SU-DHL-6 (cell line): ENCODE results near the gene COQ8A.

Experiments
- H2AFZ ChIP-seq: fragments of 200-600 bp; sonication (generic); 2 replicates; pipeline ENCODE4 v1.6.1; 2014; ENCODE audit warnings: low read depth, mild to moderate bottlenecking, moderate library complexity, mixed read lengths, antibody characterized with exemption, low read length; ENCODE audit not compliant: severe bottlenecking
- H3F3A ChIP-seq: fragments of 200-600 bp; shearing (Covaris generic); 2 replicates; pipeline ENCODE4 v1.6.0; 2016; ENCODE audit warnings: antibody characterized with exemption, mild to moderate bottlenecking; ENCODE audit not compliant: insufficient read depth
- H3K27ac ChIP-seq: fragments of 200-600 bp; sonication (generic); 2 replicates; pipeline ENCODE4 v1.5.1; 2016; ENCODE audit warnings: low read depth, mild to moderate bottlenecking, low read length, moderate library complexity, mixed read lengths
- H3K27me3 ChIP-seq: fragments of 200-600 bp; sonication (generic), shearing (Covaris generic); 2 replicates; pipeline ENCODE4 v1.6.0; 2014; ENCODE audit warnings: mild to moderate bottlenecking, low read length
- H3K36me3 ChIP-seq: fragments of 200-600 bp; sonication (generic); 2 replicates; pipeline ENCODE4 v1.6.1; 2014; ENCODE audit warnings: mild to moderate bottlenecking, low read length, mixed read lengths
- H3K4me2 ChIP-seq: fragments of 300-600, 200-600 bp; shearing (Covaris generic), sonication (generic); 2 replicates; pipeline ENCODE4 v1.6.0; 2014; ENCODE audit warnings: low read length, low read depth, mild to moderate bottlenecking; ENCODE audit not compliant: poor library complexity, severe bottlenecking
- H3K4me3 ChIP-seq: fragments of 200-600 bp; sonication (generic); 2 replicates; pipeline ENCODE4 v1.5.1; 2014; ENCODE audit warnings: antibody characterized with exemption, low read length, mild to moderate bottlenecking, mixed read lengths; ENCODE audit not compliant: insufficient read depth, poor library complexity, severe bottlenecking
- H3K79me2 ChIP-seq: fragments of 200-600 bp; sonication (generic); 2 replicates; pipeline ENCODE4 v1.6.1; 2014; ENCODE audit warnings: mild to moderate bottlenecking, low read length, moderate library complexity; ENCODE audit not compliant: insufficient read depth
- H3K9ac ChIP-seq: fragments of 200-600 bp; sonication (generic); 2 replicates; pipeline ENCODE4 v1.7.0; 2014; ENCODE audit warnings: mild to moderate bottlenecking, low read length
- H3K9me2 ChIP-seq: fragments of 200-600 bp; sonication (generic); replicated peaks from 2 replicates; pipeline ENCODE4 v1.6.1; 2014; ENCODE audit warnings: low read length; ENCODE audit not compliant: insufficient read depth
- H3K9me3 ChIP-seq: fragments of 200-600 bp; sonication (generic); 2 replicates; pipeline ENCODE4 v1.6.1; 2014; ENCODE audit warnings: low read length, mixed read lengths; ENCODE audit not compliant: insufficient read depth
- H4K20me1 ChIP-seq: fragments of 200-600 bp; sonication (generic); 2 replicates; pipeline ENCODE4 v1.6.1; 2014; ENCODE audit warnings: low read depth, mild to moderate bottlenecking, antibody characterized with exemption, low read length, moderate library complexity, mixed read lengths
- CTCF ChIP-seq: fragments of 200-600 bp; sonication (generic); IDR thresholded peaks from one replicate; pipeline ENCODE4 v1.5.1; 2017; ENCODE audit warnings: antibody characterized with exemption, mild to moderate bottlenecking, low read length, moderate library complexity; ENCODE audit not compliant: insufficient read depth, poor library complexity, severe bottlenecking
- EZH2phosphoT487 ChIP-seq: fragments of 200-600 bp; sonication (generic), shearing (Covaris generic); conservative IDR thresholded peaks from 2 replicates; pipeline ENCODE4 v1.6.1; 2018; ENCODE audit warnings: mild to moderate bottlenecking, antibody characterized with exemption, low read length, moderate library complexity, mixed read lengths

The COQ8A gene

GRCh38 chr1:226985239-226985838, 45.2 kb downstream of the COQ8A start:
- Histone ChIP-seq H3K79me2 (no peaks in the 10 kb centered on the region), H3K27ac (no peak overlapping the region), H3K9me3 (no peaks in the 10 kb centered on the region), H4K20me1 (no peaks in the 10 kb centered on the region), H3K9me2 (no peaks in the 10 kb centered on the region), H2AFZ (no peak overlapping the region), H3K27me3 (no peaks in the 10 kb centered on the region), H3K4me2 (no peak overlapping the region), H3K9ac (no peak overlapping the region), H3K4me3 (no peak overlapping the region), H3K36me3 (no peaks in the 10 kb centered on the region), H3F3A (no peaks in the 10 kb centered on the region)
- TF ChIP-seq CTCF (no peak), EZH2phosphoT487 (no peak)

GRCh38 chr1:226985839-226986463, 45.9 kb downstream of the COQ8A start:
- no peak for TF ChIP-seq EZH2phosphoT487
- no peak for TF ChIP-seq CTCF
- Histone ChIP-seq H3F3A (no peaks in the 10 kb centered on the region), H3K79me2 (no peaks in the 10 kb centered on the region), H3K27ac (no peak overlapping the region), H3K36me3 (no peaks in the 10 kb centered on the region), H4K20me1 (no peaks in the 10 kb centered on the region), H3K27me3 (no peaks in the 10 kb centered on the region), H3K9ac (no peak overlapping the region), H3K4me3 (no peak overlapping the region), H3K4me2 (no peak overlapping the region), H3K9me3 (no peaks in the 10 kb centered on the region), H3K9me2 (no peaks in the 10 kb centered on the region), H2AFZ (no peak overlapping the region)

- Histone ChIP-seq H3K4me3 (no peak overlapping the region), H3K9me2 (no peaks in the 10 kb centered on the region), H3K9me3 (no peaks in the 10 kb centered on the region), H3K27ac (no peak overlapping the region), H3K27me3 (no peaks in the 10 kb centered on the region), H3K79me2 (no peaks in the 10 kb centered on the region), H3K36me3 (no peaks in the 10 kb centered on the region), H2AFZ (no peak overlapping the region), H4K20me1 (no peaks in the 10 kb centered on the region), H3F3A (no peaks in the 10 kb centered on the region), H3K9ac (no peak overlapping the region), H3K4me2 (no peak overlapping the region)
- TF ChIP-seq CTCF: no peak
- no peak for TF ChIP-seq EZH2phosphoT487
Measured at GRCh38 chr1:226986496-226987178, 46.5 kb downstream of the COQ8A start.
